ENCODE results near the gene SULT2A1.
"Not testable (repeated sequence)": the region's sequence is repeated elsewhere in the genome, so short reads cannot be mapped to it uniquely, and the experiment has no call there.

Gene SULT2A1

GRCh38 chr19:47860602-47861297 lies 25.4 kb downstream of the SULT2A1 start:
- no peak for DNase-seq

DNA sequence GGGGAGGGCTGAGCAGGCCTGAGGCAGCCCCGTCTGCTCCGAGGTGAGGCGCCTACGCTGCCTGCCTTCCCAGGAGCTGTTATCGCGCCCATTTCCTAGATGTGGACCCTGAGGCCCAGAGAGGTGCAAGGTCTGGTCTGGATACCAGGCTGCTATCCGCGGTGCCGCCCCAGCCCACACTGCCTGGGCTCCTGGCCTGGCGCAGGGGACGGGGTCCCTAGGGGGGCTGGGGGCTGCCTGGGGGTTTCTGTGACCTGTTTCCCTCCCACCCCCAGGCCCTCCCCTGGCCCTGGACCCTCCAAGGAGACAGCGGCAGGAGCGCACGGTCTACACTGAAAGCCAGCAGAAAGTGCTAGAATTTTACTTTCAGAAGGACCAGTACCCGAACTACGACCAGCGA lies 26.3 kb downstream of the SULT2A1 start:
- not testable (repeated sequence) for DNase-seq

- not testable (repeated sequence) for DNase-seq
Measured at GRCh38 chr19:47858646-47859285, 27.3 kb downstream of the SULT2A1 start, which contains the start of gene TPRX2. Gene TPRX2 (plus strand): TSS chr19:47859235. CDS start chr19:47859247, 12 bp downstream.

- DNase-seq: not testable (repeated sequence)
Measured at GRCh38 chr19:47858231-47858630, 27.9 kb downstream of the SULT2A1 start.

DNA sequence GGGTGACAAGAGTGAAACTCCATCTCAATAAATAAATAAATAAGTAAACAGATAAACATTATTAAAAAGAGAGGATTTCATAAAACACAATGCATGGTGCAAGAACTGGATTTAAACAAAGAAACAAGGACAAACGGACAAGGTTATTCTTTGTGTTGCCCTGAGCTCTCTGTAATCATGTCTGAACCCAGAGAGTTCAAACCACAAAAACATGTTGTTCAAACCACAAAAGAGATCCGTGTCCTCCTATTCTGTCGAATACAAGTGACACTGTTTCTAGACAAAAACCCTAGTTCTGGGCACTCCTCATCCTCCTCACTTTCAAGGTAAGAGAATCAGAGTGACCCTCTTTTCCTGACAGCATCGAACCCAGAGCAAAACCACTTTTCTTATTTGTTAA lies 31.7 kb downstream of the SULT2A1 start:
- no peak for DNase-seq

DNA sequence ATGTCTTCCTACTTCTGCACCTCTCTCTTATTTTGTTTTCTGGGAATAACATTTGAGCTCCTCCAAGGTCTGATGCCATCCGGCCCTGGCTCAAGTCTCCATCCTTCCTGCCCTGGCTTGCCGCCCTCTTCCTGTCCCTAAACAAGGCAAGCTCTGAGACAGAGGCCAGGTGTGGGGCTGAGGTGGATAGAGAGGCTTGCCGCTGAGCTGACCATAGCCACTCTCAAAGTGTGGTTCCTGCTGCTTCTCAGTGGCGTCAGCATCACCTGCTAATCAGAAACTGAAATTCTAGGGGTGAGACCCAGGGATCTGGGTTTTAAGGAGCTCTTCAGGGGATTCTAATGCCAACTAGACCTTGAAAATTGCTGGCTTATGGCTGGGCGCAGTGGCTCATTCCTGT lies 33.1 kb downstream of the SULT2A1 start:
- DNase-seq: no peak

DNA sequence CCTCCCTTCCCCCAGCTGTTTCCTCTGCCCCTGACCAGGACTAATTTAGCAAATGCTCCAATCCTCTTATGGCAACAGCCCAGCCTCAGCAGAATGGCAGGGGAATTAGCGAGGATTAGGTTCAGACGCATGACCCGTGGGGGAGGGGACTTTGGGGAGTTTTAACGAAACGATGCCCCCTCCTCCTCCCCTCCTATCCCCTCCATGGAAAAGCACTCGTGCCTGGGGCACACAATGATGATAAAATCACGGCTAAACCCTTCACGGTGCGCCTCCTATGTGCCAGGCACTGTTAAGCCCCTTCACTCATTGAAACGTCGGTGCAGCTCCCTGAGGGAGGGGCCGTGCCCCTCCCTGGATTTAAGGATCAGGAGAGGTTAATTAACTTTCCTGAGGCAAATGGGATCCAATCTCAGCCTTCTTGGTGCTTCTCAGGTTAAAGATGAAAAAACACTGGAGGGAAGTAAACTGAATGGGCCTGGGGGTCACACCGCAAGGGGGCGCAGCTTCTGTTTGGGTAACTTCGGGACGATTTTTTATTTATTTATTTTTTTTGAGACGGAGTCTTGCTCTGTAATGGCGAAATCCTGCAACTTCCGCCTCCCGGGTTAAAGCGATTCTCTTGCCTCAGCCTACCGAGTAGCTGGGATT lies 37.2 kb downstream of the SULT2A1 start:
- DNase-seq: no peak

DNA sequence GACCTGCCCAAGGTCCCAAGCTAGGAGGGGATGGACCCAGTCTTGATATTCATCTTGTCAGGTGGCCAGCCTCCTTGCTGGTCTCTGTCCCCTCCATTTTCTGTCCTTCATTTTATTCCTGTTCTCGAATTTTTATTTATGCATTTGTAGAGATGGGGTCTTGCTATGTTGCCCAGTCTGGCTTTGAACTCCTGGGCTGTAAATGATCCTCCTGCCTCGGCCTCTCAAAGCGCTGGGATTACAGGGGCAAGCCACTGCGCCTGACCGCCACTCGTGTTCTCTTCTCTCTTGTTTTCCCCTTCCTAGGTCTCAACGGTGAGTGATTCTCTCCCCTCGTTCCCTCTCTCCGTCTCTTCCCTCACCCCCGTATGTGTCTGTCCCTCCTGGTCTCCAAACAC lies 37.7 kb downstream of the SULT2A1 start:
- no peak for DNase-seq

GRCh38 chr19:47842941-47843340 lies 43.2 kb downstream of the SULT2A1 start:
- no peak for DNase-seq

GRCh38 chr19:47839913-47840312 lies 46.2 kb downstream of the SULT2A1 start:
- no peak for DNase-seq

GRCh38 chr19:47839411-47839810 lies 46.7 kb downstream of the SULT2A1 start:
- DNase-seq: no peak

DNA sequence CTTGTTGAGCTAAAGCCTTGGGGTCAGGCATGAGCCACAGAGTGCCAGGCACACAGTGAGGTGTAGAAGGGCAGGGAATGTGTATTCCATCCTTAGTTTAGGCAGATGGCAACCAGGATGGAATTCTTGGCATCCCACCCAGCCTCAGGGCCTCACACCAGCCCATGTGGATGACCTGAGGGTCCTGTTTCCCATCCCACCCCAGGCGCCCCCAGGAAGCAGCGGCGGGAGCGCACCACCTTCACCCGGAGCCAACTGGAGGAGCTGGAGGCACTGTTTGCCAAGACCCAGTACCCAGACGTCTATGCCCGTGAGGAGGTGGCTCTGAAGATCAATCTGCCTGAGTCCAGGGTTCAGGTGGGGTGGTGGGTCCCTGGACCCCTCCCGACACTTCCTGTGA lies 50.1 kb downstream of the SULT2A1 start:
- DNase-seq: no peak

DNA sequence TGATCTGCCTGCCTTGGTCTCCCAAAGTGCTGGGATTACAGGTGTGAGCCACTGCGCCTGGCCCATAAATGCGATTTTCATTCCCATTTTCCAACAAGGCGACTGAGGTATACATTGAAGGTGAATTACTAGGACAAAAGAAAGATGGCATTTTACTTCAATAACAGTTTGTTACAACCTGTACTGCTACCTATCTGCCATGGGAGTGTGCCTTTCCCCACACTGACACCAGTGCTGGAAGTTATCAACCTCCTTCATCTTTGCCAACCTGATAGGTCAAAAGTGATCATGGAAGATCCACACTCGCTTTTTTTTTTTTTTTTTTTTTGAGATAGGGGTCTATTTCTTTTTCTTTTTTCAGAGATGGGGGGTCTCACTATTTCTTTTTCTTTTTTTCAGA lies 53.4 kb downstream of the SULT2A1 start:
- DNase-seq: no peak

- DNase-seq: no peak
Measured at GRCh38 chr19:47826800-47827199, 59.3 kb downstream of the SULT2A1 start.

- DNase-seq: no peak
Measured at GRCh38 chr19:47824396-47824795, 61.7 kb downstream of the SULT2A1 start.

GRCh38 chr19:47821460-47822020 lies 64.6 kb downstream of the SULT2A1 start, which contains the start of gene CRX:
Gene CRX (plus strand): TSS chr19:47821937. CDS start chr19:47834444, 12,507 bp downstream.
- DNase-seq: no peak

Data from amygdala (tissue), 56 donors.